ENCODE data around the gene ADAM22. TPM values are rescaled to one million over a fixed set of nuclear protein-coding genes. Genes with fewer than 3 reads are reported as not detected.

ADAM22 gene
- total RNA-seq, 1 donor from 2014 or later = 2.7 TPM

DNA sequence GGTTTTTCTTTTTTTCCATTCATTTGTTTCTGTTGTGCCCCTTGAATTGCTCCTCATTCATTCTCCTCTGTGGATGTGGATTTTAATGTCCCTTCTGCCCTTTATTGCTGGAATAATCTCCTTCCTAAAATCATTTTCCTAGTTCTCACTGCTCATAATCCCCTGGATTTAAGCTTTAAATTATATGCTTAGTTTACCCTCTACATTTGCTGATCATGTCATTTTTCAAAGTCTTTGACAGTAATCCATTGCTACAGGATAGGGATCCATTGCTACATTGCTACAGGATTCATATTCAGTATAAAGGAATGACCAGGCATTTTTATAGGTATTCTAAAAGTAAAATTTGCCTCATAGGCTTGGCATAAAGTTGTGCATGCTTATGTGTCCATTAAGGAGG, 14.3 kb downstream of the ADAM22 start:
- Histone ChIP-seq H3K27ac (no peak overlapping the region), H3K4me1 (no peaks in the 10 kb centered on the region), H3K27me3 (ENCODE audit: low read depth) (no peaks in the 10 kb centered on the region), H3K9me3 (no peaks in the 10 kb centered on the region), H3K4me3 (no peak overlapping the region), H3K36me3 (no peaks in the 10 kb centered on the region)
- DNase-seq (no peak), ATAC-seq (no peak)
- intact Hi-C loops (cut with DNase I) = no loop called here
- TF ChIP-seq, protein P1, sequence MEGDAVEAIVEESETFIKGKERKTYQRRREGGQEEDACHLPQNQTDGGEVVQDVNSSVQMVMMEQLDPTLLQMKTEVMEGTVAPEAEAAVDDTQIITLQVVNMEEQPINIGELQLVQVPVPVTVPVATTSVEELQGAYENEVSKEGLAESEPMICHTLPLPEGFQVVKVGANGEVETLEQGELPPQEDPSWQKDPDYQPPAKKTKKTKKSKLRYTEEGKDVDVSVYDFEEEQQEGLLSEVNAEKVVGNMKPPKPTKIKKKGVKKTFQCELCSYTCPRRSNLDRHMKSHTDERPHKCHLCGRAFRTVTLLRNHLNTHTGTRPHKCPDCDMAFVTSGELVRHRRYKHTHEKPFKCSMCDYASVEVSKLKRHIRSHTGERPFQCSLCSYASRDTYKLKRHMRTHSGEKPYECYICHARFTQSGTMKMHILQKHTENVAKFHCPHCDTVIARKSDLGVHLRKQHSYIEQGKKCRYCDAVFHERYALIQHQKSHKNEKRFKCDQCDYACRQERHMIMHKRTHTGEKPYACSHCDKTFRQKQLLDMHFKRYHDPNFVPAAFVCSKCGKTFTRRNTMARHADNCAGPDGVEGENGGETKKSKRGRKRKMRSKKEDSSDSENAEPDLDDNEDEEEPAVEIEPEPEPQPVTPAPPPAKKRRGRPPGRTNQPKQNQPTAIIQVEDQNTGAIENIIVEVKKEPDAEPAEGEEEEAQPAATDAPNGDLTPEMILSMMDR (IDR thresholded peaks at IDR 0.05) = no peak

GRCh38 chr7:87959336-87959735, 25.3 kb downstream of the ADAM22 start:
- no peak overlapping the region for H3K27ac ChIP-seq
- intact Hi-C loops (cut with DNase I) = no loop called here

GRCh38 chr7:87960239-87960638, 26.2 kb downstream of the ADAM22 start:
- intact Hi-C loops (cut with DNase I) = no loop called here
- ATAC-seq = no peak
- Histone ChIP-seq H3K27ac (no peak overlapping the region), H3K27me3 (ENCODE audit: low read depth) (no peaks in the 10 kb centered on the region), H3K36me3 (no peaks in the 10 kb centered on the region), H3K4me1 (no peaks in the 10 kb centered on the region), H3K4me3 (no peak overlapping the region), H3K9me3 (no peaks in the 10 kb centered on the region)
- DNase-seq = no peak
- TF ChIP-seq, protein P1 (IDR thresholded peaks at IDR 0.05) = no peak

More at GRCh38 chr7:87959336-87959735, 25.3 kb downstream of the ADAM22 start:
- Histone ChIP-seq H3K9me3 (no peaks in the 10 kb centered on the region), H3K27me3 (ENCODE audit: low read depth) (no peaks in the 10 kb centered on the region), H3K36me3 (no peaks in the 10 kb centered on the region), H3K4me3 (no peak overlapping the region), H3K4me1 (no peaks in the 10 kb centered on the region)
- TF ChIP-seq, protein P1 (IDR thresholded peaks at IDR 0.05) = no peak
- ATAC-seq (no peak), DNase-seq (no peak)

DNA sequence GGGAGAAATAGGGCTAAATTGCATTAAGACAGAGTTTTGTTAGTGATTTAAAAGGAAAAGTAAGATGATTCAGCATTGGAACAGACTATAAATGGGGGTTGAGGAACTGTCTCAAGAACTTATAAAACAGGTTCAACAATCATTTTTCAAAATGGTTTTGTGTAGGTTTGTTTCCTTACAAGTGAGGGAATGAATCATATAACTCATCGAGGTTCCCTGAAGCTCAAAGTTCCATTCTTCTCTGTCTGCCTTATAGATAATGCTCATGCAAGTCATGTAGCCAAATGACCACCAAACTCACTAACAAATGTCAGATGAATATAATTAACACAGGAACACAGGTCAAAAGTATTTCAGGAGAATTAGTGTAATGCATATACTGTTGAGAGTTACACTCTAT, 27.7 kb downstream of the ADAM22 start:
- H3K9me3 ChIP-seq = no peaks in the 10 kb centered on the region
- H3K4me3 ChIP-seq = no peak overlapping the region
- intact Hi-C loops (cut with DNase I) = no loop called here
- TF ChIP-seq, protein P1 (IDR thresholded peaks at IDR 0.05) = no peak
- no peak for DNase-seq
- ATAC-seq = no peak
- no peaks in the 10 kb centered on the region for H3K27me3 ChIP-seq (ENCODE audit: low read depth)
- H3K4me1 ChIP-seq = no peaks in the 10 kb centered on the region
- H3K27ac ChIP-seq = no peak overlapping the region
- no peaks in the 10 kb centered on the region for H3K36me3 ChIP-seq

GRCh38 chr7:87966271-87966670, 32.2 kb downstream of the ADAM22 start:
- DNase-seq (no peak), ATAC-seq (no peak)
- intact Hi-C loops (cut with DNase I) = no loop called here
- H3K36me3 ChIP-seq = no peaks in the 10 kb centered on the region
- no peak overlapping the region for H3K27ac ChIP-seq
- H3K4me3 ChIP-seq = no peak overlapping the region
- TF ChIP-seq, protein P1 (IDR thresholded peaks at IDR 0.05) = no peak
- H3K4me1 ChIP-seq = no peaks in the 10 kb centered on the region
- no peaks in the 10 kb centered on the region for H3K9me3 ChIP-seq
- no peaks in the 10 kb centered on the region for H3K27me3 ChIP-seq (ENCODE audit: low read depth)

- Histone ChIP-seq H3K36me3 (no peaks in the 10 kb centered on the region), H3K9me3 (no peaks in the 10 kb centered on the region), H3K27me3 (ENCODE audit: low read depth) (no peaks in the 10 kb centered on the region), H3K4me1 (no peaks in the 10 kb centered on the region), H3K27ac (no peak overlapping the region), H3K4me3 (no peak overlapping the region)
- TF ChIP-seq, protein P1 (IDR thresholded peaks at IDR 0.05) = no peak
- no peak for DNase-seq
- intact Hi-C loops (cut with DNase I) = no loop called here
- no peak for ATAC-seq
These were observed 34.0 kb downstream of the ADAM22 start for GRCh38 chr7:87968021-87968420.

All from lower lobe of right lung (tissue), 2 donors.